Astrocyte (in vitro differentiated cells and primary cell): Measurements from ENCODE around the gene WDR1.

Source experiments
- EZH2 ChIP-seq: IDR thresholded peaks from 2 replicates; pipeline ENCODE4 v1.6.1; 2012; ENCODE audit warnings: mild to moderate bottlenecking, low read length, inconsistent platforms; ENCODE audit not compliant: insufficient read depth
- TF ChIP-seq, protein P1 (sequence below): IDR thresholded peaks from 2 replicates; pipeline ENCODE4 v1.5.1; 2011; ENCODE audit warnings: low read depth, mild to moderate bottlenecking, inconsistent platforms, low read length, moderate library complexity; ENCODE audit not compliant: insufficient read depth

DNA sequence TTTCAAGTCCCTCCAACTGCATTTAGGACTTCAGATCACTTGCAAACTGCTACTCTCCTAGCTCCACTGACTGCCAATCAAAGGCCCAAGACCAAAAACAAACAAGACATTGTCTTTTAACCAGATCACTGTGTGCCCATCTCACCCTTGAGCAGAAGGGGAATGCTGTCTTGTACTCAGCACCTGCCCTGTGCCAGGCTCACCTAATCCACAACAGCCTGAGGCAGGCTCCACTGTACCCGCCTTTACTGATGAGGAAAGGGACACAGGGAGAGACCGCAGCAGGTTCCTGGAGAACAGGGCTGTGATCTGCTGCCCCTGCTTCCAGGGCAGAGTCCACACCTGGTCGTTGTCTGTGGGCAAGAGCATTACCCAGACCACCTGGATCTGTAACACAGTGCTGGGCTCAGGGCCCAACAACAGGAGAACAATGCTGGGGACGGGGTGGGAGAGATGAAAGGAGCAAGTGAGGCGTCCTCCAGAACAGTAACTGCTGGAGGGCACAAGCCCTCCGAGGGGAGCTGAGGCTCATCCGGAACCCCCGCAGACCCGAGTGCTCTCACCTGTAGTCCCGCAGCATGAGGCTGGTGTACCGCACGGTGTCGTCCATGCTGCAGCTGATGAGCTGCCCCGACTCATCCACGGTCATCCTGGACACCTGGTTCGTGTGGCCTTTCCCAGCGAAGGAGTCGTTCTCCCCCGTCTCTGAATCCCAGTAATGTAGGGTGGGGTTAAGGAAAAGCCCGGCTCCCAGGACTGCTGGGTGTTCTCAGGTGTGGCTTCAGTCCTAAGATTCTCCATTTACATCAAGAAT, 33.9 kb downstream of the WDR1 start:
- TF ChIP-seq EZH2: no peak
- TF ChIP-seq, protein P1, sequence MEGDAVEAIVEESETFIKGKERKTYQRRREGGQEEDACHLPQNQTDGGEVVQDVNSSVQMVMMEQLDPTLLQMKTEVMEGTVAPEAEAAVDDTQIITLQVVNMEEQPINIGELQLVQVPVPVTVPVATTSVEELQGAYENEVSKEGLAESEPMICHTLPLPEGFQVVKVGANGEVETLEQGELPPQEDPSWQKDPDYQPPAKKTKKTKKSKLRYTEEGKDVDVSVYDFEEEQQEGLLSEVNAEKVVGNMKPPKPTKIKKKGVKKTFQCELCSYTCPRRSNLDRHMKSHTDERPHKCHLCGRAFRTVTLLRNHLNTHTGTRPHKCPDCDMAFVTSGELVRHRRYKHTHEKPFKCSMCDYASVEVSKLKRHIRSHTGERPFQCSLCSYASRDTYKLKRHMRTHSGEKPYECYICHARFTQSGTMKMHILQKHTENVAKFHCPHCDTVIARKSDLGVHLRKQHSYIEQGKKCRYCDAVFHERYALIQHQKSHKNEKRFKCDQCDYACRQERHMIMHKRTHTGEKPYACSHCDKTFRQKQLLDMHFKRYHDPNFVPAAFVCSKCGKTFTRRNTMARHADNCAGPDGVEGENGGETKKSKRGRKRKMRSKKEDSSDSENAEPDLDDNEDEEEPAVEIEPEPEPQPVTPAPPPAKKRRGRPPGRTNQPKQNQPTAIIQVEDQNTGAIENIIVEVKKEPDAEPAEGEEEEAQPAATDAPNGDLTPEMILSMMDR: no peak
